Right forelimb (tissue), 1 donor: ENCODE results near the gene STK32A.

Experiments
- DNase-seq: peaks from one replicate; pipeline ENCODE4 v3.0.0-alpha.2; 2018

Gene STK32A

GRCh38 chr5:147396070-147396823 is 161.4 kb downstream of the STK32A start:
- no peak for DNase-seq

DNA sequence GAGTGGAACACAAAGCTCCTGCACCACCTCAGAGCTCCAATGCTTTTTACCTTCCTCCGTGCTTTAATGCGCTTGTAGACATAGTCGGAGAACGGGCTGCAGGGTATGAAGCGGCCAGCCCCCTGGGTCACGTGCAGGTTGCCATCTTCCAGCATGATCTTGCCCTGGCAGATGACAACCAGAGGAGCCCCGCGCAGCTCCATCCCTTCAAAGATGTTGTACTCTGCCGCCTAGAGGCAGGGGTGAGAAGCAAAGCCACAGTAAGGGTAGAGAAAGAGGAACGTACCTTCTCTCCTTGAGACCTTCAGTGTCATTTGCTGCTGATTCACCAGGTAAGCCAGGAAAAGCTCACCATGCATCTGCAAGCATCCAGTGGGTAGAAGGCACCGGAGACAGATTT is 162.8 kb downstream of the STK32A start:
- no peak for DNase-seq

DNA sequence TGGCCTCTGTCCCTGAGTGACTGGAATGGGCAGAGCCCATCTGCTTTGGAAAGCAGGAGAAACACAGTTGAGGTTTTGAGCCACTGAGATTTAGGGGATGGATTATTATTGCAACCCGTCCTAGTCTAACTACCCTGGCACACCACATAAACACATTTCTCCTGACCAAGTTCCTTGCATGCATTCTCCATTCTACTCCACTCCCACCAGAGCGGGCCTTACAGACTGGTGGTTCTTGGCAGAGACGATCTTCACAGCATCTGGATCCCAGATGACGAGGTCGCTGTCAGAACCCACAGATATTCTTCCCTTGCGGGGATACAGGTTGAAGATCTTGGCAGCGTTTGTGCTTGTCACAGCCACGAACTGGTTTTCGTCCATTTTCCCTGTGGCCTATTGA is 164.0 kb downstream of the STK32A start:
- DNase-seq: no peak

DNA sequence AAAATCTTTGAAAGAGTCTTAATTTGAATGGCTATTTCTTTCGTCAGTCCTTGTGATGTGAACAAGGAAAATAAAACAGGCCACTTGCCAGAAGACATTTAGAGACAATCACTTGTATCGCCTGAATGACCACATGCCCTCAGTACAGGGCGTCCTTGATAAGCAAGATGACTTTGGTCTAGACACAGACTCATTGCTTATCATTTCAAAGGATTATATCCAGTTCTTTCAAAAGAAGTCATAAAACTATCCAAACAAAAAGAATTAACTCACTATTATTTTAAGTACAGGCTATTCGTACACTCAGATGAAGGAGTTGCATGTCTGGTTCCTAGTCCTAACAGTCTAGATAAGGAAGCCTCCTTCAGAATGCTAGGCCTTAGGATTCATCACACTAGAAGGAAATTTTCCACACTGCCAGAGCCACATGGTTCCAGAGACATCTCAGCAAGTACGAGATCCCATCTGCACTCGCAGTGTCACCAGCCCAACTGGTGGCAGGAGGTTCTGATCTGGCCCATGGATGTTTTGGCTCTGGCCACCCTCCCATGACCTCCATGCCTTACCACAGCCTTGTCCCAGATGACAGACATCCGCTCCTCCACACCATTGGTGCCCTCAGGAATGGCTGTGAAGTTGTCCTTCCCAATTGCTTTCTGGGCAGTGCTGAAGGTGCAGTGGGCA is 165.4 kb downstream of the STK32A start:
- no peak for DNase-seq

- DNase-seq: no peak
Measured at GRCh38 chr5:147400881-147401280, 166.1 kb downstream of the STK32A start.

DNA sequence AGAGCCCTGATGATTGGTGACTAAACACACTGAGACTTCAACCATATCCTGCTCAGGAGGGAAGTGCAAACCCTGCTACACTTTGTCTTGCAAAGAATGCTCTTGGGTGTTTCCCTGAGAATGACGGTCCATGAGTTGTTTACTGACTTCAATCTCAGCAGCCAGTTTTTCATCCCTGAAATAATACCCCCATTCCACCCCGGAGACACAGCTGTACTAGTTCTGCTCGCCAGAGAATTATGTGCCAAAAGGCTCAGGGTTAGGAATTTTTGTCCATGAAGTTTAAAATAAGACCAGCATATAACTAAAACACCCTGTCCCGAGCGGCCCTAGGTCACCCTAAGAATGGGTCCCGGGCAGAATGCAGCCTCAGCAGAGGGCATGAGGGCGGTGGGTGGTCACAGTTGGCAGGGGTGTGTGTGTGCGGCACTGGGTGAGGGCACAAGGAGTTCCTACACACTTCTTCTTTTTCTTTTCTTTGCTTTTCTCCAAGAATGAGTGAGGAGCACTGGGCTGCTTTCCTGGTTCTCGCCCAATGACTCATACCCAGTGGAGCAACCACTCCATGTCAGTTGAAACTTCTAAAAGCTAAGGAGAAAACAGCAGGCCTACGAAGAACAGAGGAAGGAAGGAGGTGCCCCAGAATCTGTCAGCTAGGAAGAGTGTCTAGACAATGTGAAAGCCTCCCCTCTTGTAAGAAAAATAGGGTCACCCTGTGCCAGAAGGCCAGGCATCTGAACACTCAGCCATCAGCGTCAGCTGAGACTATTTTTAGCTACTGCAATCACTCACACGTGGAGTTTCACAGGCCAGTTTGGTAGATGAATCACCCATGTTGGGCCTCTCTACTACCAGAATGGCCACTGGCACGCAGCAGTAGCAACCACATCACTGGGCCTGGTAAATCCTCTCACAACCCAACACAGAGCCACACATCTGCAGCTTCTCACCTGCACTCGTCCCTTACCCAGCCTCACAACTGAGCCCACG is 169.1 kb downstream of the STK32A start:
- DNase-seq: no peak

- no peak for DNase-seq
Measured at GRCh38 chr5:147404706-147405105, 169.9 kb downstream of the STK32A start.

DNA sequence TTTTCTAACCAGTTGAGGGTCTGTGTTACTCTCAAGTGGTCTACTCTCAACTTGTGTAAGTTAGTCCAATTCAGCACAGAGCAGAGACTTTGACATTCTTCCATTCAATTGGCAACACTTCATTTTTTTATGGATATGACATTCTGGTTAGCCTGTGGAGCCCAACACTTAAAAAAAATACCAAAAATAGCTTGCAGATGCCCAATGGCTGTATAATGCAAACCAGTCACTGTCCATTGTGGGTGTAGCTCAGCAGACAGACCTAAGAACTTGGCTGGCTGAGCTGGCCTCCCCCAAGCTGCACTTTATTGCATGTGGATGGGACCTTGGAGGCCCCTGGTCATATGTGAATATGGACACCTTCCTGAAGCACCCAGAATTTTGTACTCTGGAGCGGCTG is 171.8 kb downstream of the STK32A start:
- no peak for DNase-seq

GRCh38 chr5:147407094-147407681 is 172.4 kb downstream of the STK32A start:
- no peak for DNase-seq

- no peak for DNase-seq
Measured at GRCh38 chr5:147408980-147409379, 174.2 kb downstream of the STK32A start.

DNA sequence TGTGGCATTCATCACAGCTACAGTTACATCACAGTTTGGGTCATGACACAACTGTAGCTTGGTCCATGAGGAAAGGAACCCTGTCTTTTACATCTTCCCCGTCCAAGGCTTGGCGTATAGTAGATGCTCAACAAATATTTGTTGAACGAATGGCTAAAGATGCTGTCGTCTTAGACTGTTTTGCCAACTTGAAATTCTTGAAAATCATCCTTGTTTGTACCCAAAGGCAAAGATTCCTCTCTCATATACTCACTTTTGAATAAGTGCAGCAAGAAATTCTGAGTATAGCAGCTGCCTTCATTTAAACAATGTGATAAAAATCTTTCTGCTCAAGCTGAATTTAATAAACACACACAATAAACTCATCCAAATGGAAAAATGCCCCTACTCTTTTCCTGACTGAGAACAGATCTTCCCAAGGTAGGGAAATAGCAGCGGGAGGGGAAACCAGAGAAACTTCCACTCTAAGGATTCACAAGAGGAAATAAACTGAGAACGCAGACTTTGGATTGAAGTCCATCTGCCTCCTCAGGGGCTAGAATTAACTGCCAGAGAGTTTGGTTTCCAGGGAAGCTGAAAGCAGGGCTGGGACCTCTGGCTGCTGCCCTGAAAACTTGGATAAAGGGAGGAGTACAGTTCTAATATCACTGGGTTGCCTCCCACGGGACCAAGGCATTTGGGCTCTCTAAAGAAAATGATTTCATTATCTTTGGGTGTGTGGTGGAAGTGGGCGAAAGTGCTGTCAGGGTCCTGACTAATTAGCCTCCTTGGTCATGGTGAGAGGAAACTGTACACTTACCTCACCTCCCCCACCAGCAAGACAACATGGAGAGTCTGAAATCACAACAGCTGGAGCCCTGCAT is 175.9 kb downstream of the STK32A start:
- DNase-seq: peak; percentile 58

- no peak for DNase-seq
Measured at GRCh38 chr5:147411359-147412319, 176.8 kb downstream of the STK32A start.

DNA sequence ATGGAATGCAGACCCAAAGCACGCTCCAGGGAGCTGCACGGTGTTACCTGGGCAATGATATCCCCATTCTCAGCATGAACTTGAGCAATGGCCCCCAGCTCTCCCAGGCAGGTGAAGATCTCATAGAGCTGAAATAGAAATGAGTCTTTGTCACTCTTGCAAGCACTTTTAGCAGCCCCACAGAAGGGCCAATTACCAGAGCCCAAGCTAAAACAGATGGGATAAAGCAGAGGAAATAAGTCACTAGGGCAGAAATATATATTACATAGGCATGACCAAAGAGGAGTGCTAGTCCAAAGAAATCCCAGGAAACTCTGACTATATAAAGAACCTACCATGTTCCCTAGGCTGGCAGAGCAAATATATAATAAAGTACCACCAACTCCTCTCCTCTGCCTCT is 177.7 kb downstream of the STK32A start:
- DNase-seq: no peak

DNA sequence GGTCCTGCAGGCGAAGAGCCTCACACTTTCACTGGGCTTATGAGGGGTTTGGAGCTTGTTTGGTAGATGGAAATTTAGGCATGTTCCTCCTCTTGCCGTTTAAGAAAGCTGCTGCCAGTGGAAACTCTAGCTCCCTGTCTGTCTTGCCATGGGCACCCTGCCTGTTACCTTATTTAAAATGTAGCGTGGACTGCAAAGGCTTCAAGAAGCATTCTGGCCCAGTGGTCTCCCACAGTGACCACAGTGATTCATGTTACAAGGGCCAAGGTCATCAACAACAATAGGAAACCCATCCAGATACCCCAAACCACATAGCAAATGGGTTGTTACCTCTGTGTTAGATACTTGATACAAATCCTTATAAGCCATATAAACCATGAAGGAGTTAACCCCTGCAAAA is 178.4 kb downstream of the STK32A start:
- DNase-seq: no peak

GRCh38 chr5:147415651-147416050 is 180.8 kb downstream of the STK32A start:
- no peak for DNase-seq

- DNase-seq: no peak
Measured at GRCh38 chr5:147417135-147417813, 182.4 kb downstream of the STK32A start.

DNA sequence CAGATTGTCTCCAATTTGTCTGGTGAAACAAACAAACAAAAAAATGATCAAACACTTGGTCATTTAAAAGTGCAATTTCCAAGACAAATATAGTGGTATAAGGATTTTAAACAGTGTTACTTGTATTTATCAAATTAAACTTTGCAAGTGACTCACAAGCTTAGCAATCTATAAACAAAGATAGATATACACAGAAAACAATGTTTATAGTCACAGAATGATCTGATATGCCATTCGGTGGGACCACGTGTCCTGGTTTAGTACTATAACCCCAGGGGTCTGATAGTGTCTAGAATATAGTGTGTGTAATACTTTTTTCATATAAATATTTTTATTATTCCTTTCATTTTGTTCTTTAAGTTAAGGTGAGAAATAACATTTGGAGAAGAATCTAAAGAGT is 183.8 kb downstream of the STK32A start:
- no peak for DNase-seq

DNA sequence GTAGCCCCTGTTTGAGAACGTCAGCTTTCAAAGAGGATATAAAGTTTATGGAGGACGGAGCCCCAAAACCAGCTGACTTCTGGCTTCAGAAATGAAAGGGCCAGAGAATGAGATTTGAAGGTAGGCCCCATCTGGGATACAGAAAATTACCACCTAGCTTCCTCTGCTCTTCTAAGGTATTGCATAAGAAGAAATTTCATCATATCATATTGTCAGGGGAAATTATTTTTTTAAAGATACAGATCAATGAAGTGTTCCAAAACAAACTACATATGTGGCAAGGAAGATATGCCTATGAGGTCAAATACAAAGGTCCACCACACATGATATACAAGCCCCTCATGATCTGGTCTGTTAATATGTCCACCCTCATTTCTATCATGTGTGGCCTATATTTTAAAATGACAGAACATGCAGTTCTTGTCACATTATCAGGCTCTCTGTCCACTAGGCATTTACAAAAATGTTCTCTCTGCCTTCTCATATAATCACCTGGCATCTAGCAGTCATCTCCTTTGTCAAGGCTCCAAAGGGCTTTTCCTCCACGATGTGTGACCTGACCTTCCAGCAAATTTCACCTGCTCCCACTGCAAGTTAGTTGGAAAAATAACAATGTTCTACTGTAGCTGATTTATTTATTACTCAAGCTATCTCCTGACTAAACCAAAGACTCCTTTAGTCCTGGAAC is 192.0 kb downstream of the STK32A start:
- no peak for DNase-seq
